PC-3 (cell line): Measurements from ENCODE around the gene ARRDC3. TPM values are rescaled to one million over a fixed set of nuclear protein-coding genes. Genes with fewer than 3 reads are reported as not detected.
A peak's percentile ranks its signal among the peaks of the same experiment; 100 is the strongest.

ENCODE experiments used
- ATAC-seq: fragments of 200-7000 bp; cut with Tn5 transposase; 2 replicates; pipeline ENCODE4 v1.9.1; 2020; ENCODE audit warnings: mild to moderate bottlenecking, moderate library complexity
- BruUV-seq: library from RNA; stranded (reverse); fragments of 400-500 nt; replicated peaks from 2 replicates; lab custom pipeline; 2021; lab: Mats Ljungman, UMichigan
- CTCF ChIA-PET: fragments of 300-600 bp; sonication (Branson Sonifier 250); formaldehyde crosslinking; loops from one replicate; lab custom pipeline; 2022; ENCODE audit warnings: antibody characterized with exemption; lab: Charles Lee
- POLR2A ChIA-PET: fragments of 300-600 bp; sonication (Branson Sonifier 250); formaldehyde crosslinking; loops from one replicate; lab custom pipeline; 2022; ENCODE audit warnings: antibody characterized with exemption; ENCODE audit not compliant: unreplicated experiment; lab: Charles Lee
- DNase-seq: peaks from one replicate; pipeline ENCODE4 v3.0.0-alpha.2; 2015
- H2AFZ ChIP-seq: fragments of 300-600 bp; sonication (generic); 2 replicates; pipeline ENCODE4 v1.6.0; 2016; ENCODE audit warnings: antibody characterized with exemption, low read length
- H3F3A ChIP-seq: fragments of 300-600 bp; sonication (generic); one replicate; pipeline ENCODE4 v1.6.0; 2017; ENCODE audit warnings: antibody characterized with exemption, low read length, control low read depth, mild to moderate bottlenecking; ENCODE audit not compliant: unreplicated experiment
- H3K27ac ChIP-seq: fragments of 300-600 bp; sonication (generic); 2 replicates; pipeline ENCODE4 v1.5.1; 2016; ENCODE audit warnings: mild to moderate bottlenecking, low read length
- H3K27me3 ChIP-seq: fragments of 300-600 bp; sonication (generic); 2 replicates; pipeline ENCODE4 v1.6.1; 2016; ENCODE audit warnings: low read length, mixed read lengths
- H3K36me3 ChIP-seq: fragments of 300-600 bp; sonication (generic); 2 replicates; pipeline ENCODE4 v1.6.1; 2016; ENCODE audit warnings: low read depth, mixed run types, low read length, mixed read lengths
- H3K4me1 ChIP-seq: fragments of 300-600 bp; sonication (generic); 2 replicates; pipeline ENCODE4 v1.5.1; 2016; ENCODE audit warnings: low read length; ENCODE audit not compliant: insufficient read depth
- H3K4me2 ChIP-seq: fragments of 300-600 bp; sonication (generic); 2 replicates; pipeline ENCODE4 v1.6.0; 2016; ENCODE audit warnings: low read length
- H3K4me3 ChIP-seq: fragments of 300-600 bp; sonication (generic); 2 replicates; pipeline ENCODE4 v1.5.1; 2016; ENCODE audit warnings: mild to moderate bottlenecking, low read length, mixed read lengths
- H3K79me2 ChIP-seq: fragments of 300-600 bp; sonication (generic); 2 replicates; pipeline ENCODE4 v1.6.1; 2017; ENCODE audit warnings: low read length, mixed read lengths
- H3K9ac ChIP-seq: fragments of 300-600 bp; sonication (generic); 2 replicates; pipeline ENCODE4 v1.6.0; 2016; ENCODE audit warnings: mild to moderate bottlenecking, low read length
- H3K9me2 ChIP-seq: fragments of 300-600 bp; sonication (generic); replicated peaks from 2 replicates; pipeline ENCODE4 v1.6.1; 2016; ENCODE audit warnings: mixed run types, low read length, mixed read lengths
- H3K9me3 ChIP-seq: fragments of 300-600 bp; sonication (generic); 2 replicates; pipeline ENCODE4 v1.6.1; 2016; ENCODE audit warnings: low read length, mixed read lengths
- H4K20me1 ChIP-seq: fragments of 300-600 bp; sonication (generic); 2 replicates; pipeline ENCODE4 v1.6.1; 2016; ENCODE audit warnings: low read length, mixed read lengths
- EZH2 ChIP-seq: fragments of 300-600 bp; sonication (generic); IDR thresholded peaks from one replicate; pipeline ENCODE4 v1.6.1; 2017; ENCODE audit warnings: antibody characterized with exemption, mild to moderate bottlenecking, low read length; ENCODE audit not compliant: unreplicated experiment
- EZH2phosphoT487 ChIP-seq: fragments of 300-600 bp; sonication (generic); IDR thresholded peaks from 2 replicates; pipeline ENCODE4 v1.6.1; 2018; ENCODE audit warnings: mild to moderate bottlenecking, antibody characterized with exemption, low read length, borderline replicate concordance
- intact Hi-C: fragments of 100-400 bp; cut with micrococcal nuclease; formaldehyde crosslinking; loops from 2 replicates; pipeline ENCODE4 v1.9.0; 2023
- total RNA-seq: library from RNA; depleted of rRNA; stranded (reverse); fragments of >200 nt; gene quantifications from 2 replicates; pipeline ENCODE4 v1.2.3, GENCODE V29; 2014
- TF ChIP-seq, protein P1 (sequence below): fragments of 300-600 bp; sonication (generic); conservative IDR thresholded peaks from 2 replicates; pipeline ENCODE4 v1.5.1; 2017; ENCODE audit warnings: antibody characterized with exemption, low read depth, mild to moderate bottlenecking, low read length

ARRDC3 gene
- total RNA-seq, 1 experiment from 2014 or later = 39.5 TPM

DNA sequence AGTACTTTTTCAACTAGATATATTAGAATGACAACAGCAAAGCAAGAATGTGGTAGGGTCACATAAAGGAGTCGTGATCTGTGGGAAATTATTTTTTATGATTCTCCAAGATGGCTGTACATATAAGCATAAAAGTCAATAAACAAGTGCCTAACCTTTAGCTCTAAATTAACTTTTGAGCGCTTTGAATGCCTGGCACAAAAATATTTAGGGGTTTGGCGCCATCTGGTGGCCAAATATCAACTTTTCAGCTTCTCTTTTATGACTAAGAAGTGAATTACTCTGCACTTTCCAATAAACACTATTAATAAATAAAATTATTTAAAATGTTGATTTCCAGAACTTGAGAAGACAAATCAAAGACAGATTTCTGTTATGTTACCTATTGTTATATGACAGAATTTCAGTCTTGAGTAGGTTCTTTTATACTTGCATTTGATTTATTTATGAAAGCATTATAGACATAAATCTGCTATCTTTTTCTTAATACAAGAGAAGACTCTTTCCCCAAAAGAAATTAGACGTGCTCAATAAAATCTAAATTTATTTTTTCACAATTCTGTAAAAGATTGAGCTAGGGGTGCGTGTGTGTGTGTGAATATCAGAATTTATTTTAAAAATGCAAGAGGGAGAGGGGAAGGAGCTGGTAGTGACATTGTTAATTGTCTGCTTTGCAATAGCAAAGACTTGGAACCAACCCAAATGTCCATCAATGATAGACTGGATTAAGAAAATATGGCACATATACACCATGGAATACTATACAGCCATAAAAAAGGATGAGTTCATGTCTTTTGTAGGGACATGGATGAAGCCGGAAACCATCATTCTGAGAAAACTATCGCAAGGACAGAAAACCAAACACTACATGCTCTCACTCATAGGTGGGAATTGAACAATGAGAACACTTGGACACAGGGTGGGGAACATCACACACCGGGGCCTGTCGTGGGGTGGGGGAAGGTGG lies 36.7 kb upstream of the ARRDC3 start:
- no peak for TF ChIP-seq EZH2phosphoT487
- TF ChIP-seq, protein P1, sequence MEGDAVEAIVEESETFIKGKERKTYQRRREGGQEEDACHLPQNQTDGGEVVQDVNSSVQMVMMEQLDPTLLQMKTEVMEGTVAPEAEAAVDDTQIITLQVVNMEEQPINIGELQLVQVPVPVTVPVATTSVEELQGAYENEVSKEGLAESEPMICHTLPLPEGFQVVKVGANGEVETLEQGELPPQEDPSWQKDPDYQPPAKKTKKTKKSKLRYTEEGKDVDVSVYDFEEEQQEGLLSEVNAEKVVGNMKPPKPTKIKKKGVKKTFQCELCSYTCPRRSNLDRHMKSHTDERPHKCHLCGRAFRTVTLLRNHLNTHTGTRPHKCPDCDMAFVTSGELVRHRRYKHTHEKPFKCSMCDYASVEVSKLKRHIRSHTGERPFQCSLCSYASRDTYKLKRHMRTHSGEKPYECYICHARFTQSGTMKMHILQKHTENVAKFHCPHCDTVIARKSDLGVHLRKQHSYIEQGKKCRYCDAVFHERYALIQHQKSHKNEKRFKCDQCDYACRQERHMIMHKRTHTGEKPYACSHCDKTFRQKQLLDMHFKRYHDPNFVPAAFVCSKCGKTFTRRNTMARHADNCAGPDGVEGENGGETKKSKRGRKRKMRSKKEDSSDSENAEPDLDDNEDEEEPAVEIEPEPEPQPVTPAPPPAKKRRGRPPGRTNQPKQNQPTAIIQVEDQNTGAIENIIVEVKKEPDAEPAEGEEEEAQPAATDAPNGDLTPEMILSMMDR = peak; percentile 85
- Histone ChIP-seq H3K9me3 (no peaks in the 10 kb centered on the region), H4K20me1 (no peaks in the 10 kb centered on the region), H3K36me3 (no peaks in the 10 kb centered on the region), H3K4me3 (no peak overlapping the region), H3K27me3 (no peaks in the 10 kb centered on the region), H3K79me2 (no peaks in the 10 kb centered on the region), H3F3A (no peaks in the 10 kb centered on the region), H2AFZ (no peak overlapping the region), H3K4me2 (no peak overlapping the region), H3K9ac (no peak overlapping the region), H3K9me2 (no peaks in the 10 kb centered on the region), H3K27ac (no peak overlapping the region), H3K4me1 (no peaks in the 10 kb centered on the region)
- BruUV-seq = no TSS peak
- ATAC-seq (peak; percentile 48), DNase-seq (peak; percentile 88)
- ChIA-PET POLR2A (interaction anchor here (0.6 kb wide), 3 partner anchors 11 to 37 kb away, joined by 3 to 5 read pairs (median 3); partner anchors contain the start of gene ARRDC3), CTCF (interaction anchor here (0.5 to 3.0 kb wide), 15 partner anchors 15 to 1448 kb away, joined by 3 to 39 read pairs (median 3); partner anchors contain the start of gene ARRDC3)
- intact Hi-C loops = loop anchor here (1.0 to 10.0 kb wide), 5 partner anchors 36 to 615 kb away; no protein-coding TSS in a partner anchor

DNA sequence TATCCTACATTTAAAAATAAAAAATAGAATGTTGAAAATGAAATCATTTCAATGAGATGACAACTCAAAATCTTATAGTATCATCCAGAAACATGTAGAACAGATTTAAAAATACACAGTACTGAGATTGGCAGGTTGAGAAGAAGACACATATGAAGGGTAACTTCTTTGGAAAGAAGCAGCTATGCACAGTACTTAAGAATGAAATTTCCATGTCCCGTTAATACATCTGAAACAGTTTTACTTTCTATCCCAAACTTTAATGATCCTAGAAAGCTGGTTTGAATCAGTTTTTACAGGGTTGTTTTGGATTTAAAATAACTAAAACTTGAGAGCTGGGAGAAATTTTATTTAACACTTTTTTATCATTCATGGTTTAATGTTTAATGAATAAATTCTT lies 36.0 kb upstream of the ARRDC3 start:
- Histone ChIP-seq H3K79me2 (no peaks in the 10 kb centered on the region), H3K4me3 (no peak overlapping the region), H3K27ac (no peak overlapping the region), H4K20me1 (no peaks in the 10 kb centered on the region), H3K27me3 (no peaks in the 10 kb centered on the region), H3K9me2 (no peaks in the 10 kb centered on the region), H2AFZ (no peak overlapping the region), H3K4me2 (no peak overlapping the region), H3F3A (no peaks in the 10 kb centered on the region), H3K9ac (no peak overlapping the region), H3K4me1 (no peaks in the 10 kb centered on the region), H3K9me3 (no peaks in the 10 kb centered on the region), H3K36me3 (no peaks in the 10 kb centered on the region)
- DNase-seq (no peak), ATAC-seq (no peak)
- TF ChIP-seq, protein P1 = no peak
- no peak for TF ChIP-seq EZH2phosphoT487
- TF ChIP-seq EZH2 = no peak
- ChIA-PET POLR2A (interaction anchor here (0.6 kb wide), 4 partner anchors 11 to 900 kb away, joined by 3 to 5 read pairs (median 3); partner anchors contain the start of gene ARRDC3), CTCF (interaction anchor here (0.5 to 3.0 kb wide), 14 partner anchors 14 to 1448 kb away, joined by 3 to 39 read pairs (median 3); partner anchors contain the start of gene ARRDC3)
- intact Hi-C loops = loop anchor here (1.0 to 10.0 kb wide), 5 partner anchors 35 to 614 kb away; no protein-coding TSS in a partner anchor
- no TSS peak for BruUV-seq
